GM18508 (cell line): ENCODE measurements around the gene EIF3I.
"Not testable (repeated sequence)": the region's sequence is repeated elsewhere in the genome, so short reads cannot be mapped to it uniquely, and the experiment has no call there.

Experiments used
- ATAC-seq: cut with Tn5 transposase; IDR thresholded peaks from one replicate; pipeline ENCODE4 v1.9.1; 2021; ENCODE audit warnings: moderate number of reproducible peaks; ENCODE audit not compliant: insufficient read depth, unreplicated experiment

EIF3I gene

GRCh38 chr1:32257227-32257508 is 35.0 kb downstream of the EIF3I start:
- no peak for ATAC-seq

DNA sequence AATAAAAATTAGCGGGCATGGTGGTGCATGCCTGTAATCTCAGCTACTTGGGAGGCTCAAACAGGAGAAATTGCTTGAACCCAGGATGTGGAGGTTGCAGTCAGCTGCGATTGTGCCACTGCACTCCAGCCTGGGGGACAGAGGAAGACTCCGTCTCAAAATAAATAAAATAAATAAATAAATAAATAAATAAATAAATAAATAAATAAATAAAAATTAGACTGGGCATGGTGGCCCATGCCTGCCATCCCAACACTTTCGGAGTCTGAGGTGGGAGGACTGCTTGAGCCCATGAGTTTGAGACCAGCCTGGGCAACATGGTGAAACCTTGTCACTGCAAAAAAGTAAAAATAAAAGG is 41.0 kb downstream of the EIF3I start:
- ATAC-seq: not testable (repeated sequence)

- no peak for ATAC-seq
These were observed 41.5 kb downstream of the EIF3I start for GRCh38 chr1:32263744-32264143.

DNA sequence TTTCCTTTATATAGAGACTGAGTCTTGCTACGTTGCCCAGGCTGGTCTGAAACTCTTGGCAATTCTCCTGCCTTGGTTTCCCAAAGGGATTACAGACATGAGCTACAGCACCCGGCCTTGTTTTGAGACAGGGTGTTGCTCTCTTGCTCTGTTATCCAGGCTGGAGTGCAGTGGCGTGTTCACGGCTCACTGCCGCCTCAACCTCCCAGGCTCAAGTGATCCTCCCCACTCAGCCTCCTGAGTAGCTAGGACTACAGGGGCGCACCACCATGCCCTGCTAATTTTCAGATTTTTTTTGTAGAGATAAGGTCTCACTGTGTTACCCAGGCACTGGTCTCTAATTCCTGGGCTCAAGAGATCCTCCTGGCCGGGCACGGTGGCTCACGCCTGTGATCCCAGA is 43.6 kb downstream of the EIF3I start:
- no peak for ATAC-seq

GRCh38 chr1:32266921-32267591 is 44.8 kb downstream of the EIF3I start:
- no peak for ATAC-seq

GRCh38 chr1:32269744-32270143 is 47.5 kb downstream of the EIF3I start:
- no peak for ATAC-seq

- ATAC-seq: no peak
These were observed 50.6 kb downstream of the EIF3I start for GRCh38 chr1:32272557-32273390.

DNA sequence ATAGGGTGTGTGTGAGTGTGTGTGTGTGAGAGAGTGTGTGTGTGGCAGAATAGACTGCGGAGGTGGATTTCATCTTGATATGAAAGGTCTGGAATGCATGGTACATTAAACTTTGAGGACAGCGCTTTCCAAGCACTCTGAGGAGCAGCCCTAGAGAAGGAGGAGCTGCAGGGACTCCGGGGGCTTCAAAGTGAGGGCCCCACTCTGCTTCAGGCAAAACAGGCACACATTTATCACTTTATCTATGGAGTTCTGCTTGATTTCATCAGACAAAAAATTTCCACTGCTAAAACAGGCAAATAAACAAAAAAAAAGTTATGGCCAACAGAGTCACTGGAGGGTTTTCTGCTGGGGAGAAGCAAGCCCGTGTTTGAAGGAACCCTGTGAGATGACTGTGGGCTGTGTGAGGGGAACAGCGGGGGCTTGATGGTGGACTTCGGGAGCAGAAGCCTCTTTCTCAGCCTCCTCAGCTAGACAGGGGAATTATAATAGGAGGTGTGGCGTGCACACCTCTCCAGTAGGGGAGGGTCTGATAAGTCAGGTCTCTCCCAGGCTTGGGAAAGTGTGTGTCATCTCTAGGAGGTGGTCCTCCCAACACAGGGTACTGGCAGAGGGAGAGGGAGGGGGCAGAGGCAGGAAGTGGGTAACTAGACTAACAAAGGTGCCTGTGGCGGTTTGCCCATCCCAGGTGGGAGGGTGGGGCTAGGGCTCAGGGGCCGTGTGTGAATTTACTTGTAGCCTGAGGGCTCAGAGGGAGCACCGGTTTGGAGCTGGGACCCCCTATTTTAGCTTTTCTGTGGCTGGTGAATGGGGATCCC is 51.4 kb downstream of the EIF3I start:
- no peak for ATAC-seq

- no peak for ATAC-seq
These were observed 52.6 kb downstream of the EIF3I start for GRCh38 chr1:32274646-32275340.

- no peak for ATAC-seq
These were observed 53.2 kb downstream of the EIF3I start for GRCh38 chr1:32275424-32275823.

DNA sequence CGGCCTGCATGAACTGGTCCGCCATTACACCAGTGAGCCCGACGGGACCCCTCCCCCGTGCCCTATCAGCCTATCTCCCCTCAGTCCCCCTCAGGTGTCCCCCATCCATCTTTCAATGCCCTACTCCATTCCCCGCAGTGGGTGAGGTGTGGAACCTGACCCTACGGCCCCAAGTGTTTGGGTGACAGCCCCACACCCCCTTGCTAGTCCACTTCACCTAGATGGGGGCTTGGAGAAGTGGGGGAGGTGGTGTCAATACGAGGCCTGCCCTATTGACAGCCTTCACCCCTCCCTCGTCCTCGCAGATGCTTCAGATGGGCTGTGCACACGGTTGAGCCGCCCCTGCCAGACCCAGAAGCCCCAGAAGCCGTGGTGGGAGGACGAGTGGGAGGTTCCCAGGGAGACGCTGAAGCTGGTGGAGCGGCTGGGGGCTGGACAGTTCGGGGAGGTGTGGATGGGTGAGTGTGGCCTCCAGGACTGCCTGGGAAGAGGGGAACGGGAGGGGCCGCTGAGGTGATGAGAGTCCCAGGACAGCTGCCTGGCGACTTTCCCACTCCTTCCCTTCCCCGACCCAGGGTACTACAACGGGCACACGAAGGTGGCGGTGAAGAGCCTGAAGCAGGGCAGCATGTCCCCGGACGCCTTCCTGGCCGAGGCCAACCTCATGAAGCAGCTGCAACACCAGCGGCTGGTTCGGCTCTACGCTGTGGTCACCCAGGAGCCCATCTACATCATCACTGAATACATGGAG is 54.0 kb downstream of the EIF3I start:
- no peak for ATAC-seq
